K562 (cell line): Measurements from ENCODE around the gene LCA5. TPM values are rescaled to one million over a fixed set of nuclear protein-coding genes. Genes with fewer than 3 reads are reported as not detected.

Experiments
- BRD4 ChIP-seq: fragments of 200-600 bp; sonication (generic); IDR thresholded peaks from 2 replicates; pipeline ENCODE4 v1.6.1; 2017; ENCODE audit warnings: inconsistent platforms
- CXXC5 ChIP-seq: fragments of 250-450 bp; sonication (Bioruptor Pico); IDR thresholded peaks from 2 replicates; pipeline ENCODE4 v1.8.0; 2022; ENCODE audit warnings: inconsistent platforms, mild to moderate bottlenecking, moderate library complexity
- JUN ChIP-seq, 2 experiments: sonication (generic) in 1 of 2; formaldehyde crosslinking in 1 of 2; IDR thresholded peaks; 2 replicates each; pipeline versions ENCODE4 v1.6.1 to v1.8.0; 2012 to 2022; ENCODE audit warnings: borderline replicate concordance in 2 of 2, mild to moderate bottlenecking in 2 of 2, improper control_type of control experiment in 1 of 2, low read depth in 1 of 2, low read length in 1 of 2, missing genetic modification reagents in 1 of 2
- MYBL2 ChIP-seq, 2 experiments: fragments of 450-650 bp in 1 of 2; sonication (generic) in 1 of 2; formaldehyde crosslinking in 1 of 2; IDR thresholded peaks; 2 replicates each; pipeline versions ENCODE4 v1.6.1 to v1.8.1; 2017 to 2022; ENCODE audit warnings: borderline replicate concordance in 1 of 2, inconsistent platforms in 1 of 2, low read depth in 1 of 2, mild to moderate bottlenecking in 1 of 2, missing genetic modification reagents in 1 of 2, moderate library complexity in 1 of 2
- PML ChIP-seq: IDR thresholded peaks from 2 replicates; pipeline ENCODE4 v1.6.1; 2012; ENCODE audit warnings: low read length, inconsistent platforms
- RHOXF2B ChIP-seq: fragments of 250-450 bp; sonication (Bioruptor Pico); conservative IDR thresholded peaks from 2 replicates; pipeline ENCODE4 v1.5.1; 2021
- SMARCE1 ChIP-seq: fragments of 450-650 bp; IDR thresholded peaks from 2 replicates; pipeline ENCODE4 v1.7.1; 2016; ENCODE audit warnings: mild to moderate bottlenecking
- SOX6 ChIP-seq: fragments of 450-650 bp; IDR thresholded peaks from 2 replicates; pipeline ENCODE4 v1.6.1; 2014; ENCODE audit warnings: mild to moderate bottlenecking
- TRIM24 ChIP-seq, 2 experiments: fragments of 450-650 bp; IDR thresholded peaks; 2 replicates each; pipeline ENCODE4 v1.6.1; 2016
- ZKSCAN1 ChIP-seq: fragments of 150-350 bp; IDR thresholded peaks from 2 replicates; pipeline ENCODE4 v1.6.1; 2016; ENCODE audit warnings: low read depth, low read length
- ZNF445 ChIP-seq: fragments of 250-450 bp; sonication (Bioruptor Pico); IDR thresholded peaks from 2 replicates; pipeline ENCODE4 v1.4.0; 2020; ENCODE audit warnings: low read depth, mild to moderate bottlenecking, moderate library complexity
- polyA plus RNA-seq, 8 experiments: library from polyadenylated mRNA; depleted of rRNA in 4 of 8; stranded (reverse) in 5 of 8; unstranded in 3 of 8; fragments of >200 nt; fragmentation: Nextera tagmentation in 2 of 8; fragmentation: Illumina TruSeq in 1 of 8; extraction: Ambion mirVana in 2 of 8; extraction: Trizol in 1 of 8; gene quantifications; 2 replicates each; pipeline versions ENCODE4 v1.2.1 to v1.2.3, GENCODE V29; 2011 to 2014; ENCODE audit warnings: inconsistent platforms in 1 of 8, missing spikeins in 1 of 8
- total RNA-seq, 7 experiments: library from RNA; depleted of rRNA in 6 of 7; stranded (reverse); fragments of >200 nt in 6 of 7; fragmentation: Illumina TruSeq in 2 of 7; extraction: Trizol in 2 of 7; gene quantifications; 2 replicates each; pipeline versions ENCODE4 v1.2.1 to v1.2.3, GENCODE V29; 2011 to 2021; ENCODE audit warnings: low replicate concordance in 1 of 7
- TF ChIP-seq, protein P1 (sequence below): fragments of 450-650 bp; IDR thresholded peaks from 2 replicates; pipeline ENCODE4 v1.6.1; 2016; ENCODE audit warnings: mild to moderate bottlenecking
- TF ChIP-seq, protein P2 (sequence below): fragments of 250-450 bp; sonication (Bioruptor Pico); IDR thresholded peaks from 2 replicates; pipeline ENCODE4 v1.4.0; 2020
- TF ChIP-seq, protein P3 (sequence below): sonication (generic); formaldehyde crosslinking; IDR thresholded peaks from 2 replicates; pipeline ENCODE4 v1.8.0; 2022; ENCODE audit warnings: mild to moderate bottlenecking, missing genetic modification reagents, borderline replicate concordance
- TF ChIP-seq, protein P4 (sequence below), 2 experiments: fragments of 450-650 bp in 1 of 2; sonication (generic) in 1 of 2; formaldehyde crosslinking; conservative IDR thresholded peaks; 2 replicates each; pipeline versions ENCODE4 v1.4.0 to v1.8.1; 2020 to 2022; ENCODE audit warnings: mild to moderate bottlenecking in 1 of 2, missing genetic modification reagents in 1 of 2
- TF ChIP-seq, protein P5 (sequence below), 2 experiments: fragments of 450-650 bp in 1 of 2; sonication (generic) in 1 of 2; formaldehyde crosslinking in 1 of 2; IDR thresholded peaks in 1 of 2; conservative IDR thresholded peaks in 1 of 2; 2 replicates each; pipeline versions ENCODE4 v1.6.1 to v1.8.1; 2016 to 2023; ENCODE audit warnings: mild to moderate bottlenecking in 2 of 2, moderate library complexity in 2 of 2, inconsistent platforms in 1 of 2, missing genetic modification reagents in 1 of 2

The LCA5 gene
- total and polyA plus RNA-seq, 9 of the 15 experiments (the other 6 are each of a cell fraction or from before 2014, with no cell fraction given) = 1.0 to 3.4 (median 1.8) TPM

DNA sequence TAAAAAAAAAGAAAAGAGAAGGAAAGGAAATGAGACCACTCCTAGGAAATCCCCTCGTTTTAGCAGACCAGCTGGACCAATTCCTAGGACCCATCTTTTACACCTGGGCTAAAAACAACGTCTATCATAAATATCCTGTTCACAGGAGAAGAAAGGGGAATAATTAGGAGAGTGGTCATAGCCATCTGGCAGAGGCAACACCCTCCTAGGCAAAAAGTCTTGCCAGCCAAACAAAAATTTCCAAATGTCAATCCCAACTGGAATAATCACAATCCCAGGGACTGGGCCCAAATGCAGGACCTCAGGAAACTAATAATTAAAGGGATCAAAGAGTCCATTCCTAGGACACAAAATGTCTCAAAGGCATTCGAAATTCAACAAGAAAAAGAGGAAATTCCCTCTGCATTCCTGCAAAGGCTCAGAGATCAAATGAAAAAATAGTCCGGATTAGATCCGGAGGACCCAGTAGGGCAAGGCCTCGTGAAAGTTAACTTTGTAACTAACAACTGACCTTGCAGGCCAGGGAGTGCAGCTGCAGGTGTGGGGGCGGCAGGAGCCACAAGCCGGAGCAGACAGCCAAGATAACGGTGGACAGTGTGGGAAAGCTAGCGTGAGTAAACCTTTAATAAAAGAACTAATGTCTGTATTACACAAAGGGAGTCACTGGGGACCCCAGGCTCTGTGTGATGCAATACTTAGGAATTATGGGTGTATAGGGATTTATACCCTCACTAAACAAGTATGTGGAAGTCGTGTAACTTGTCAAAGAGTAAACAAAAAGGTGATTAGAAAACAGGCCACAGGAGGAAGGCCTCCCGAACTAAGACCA, 11.7 kb downstream of the LCA5 start (continued):
- TF ChIP-seq, protein P1, sequence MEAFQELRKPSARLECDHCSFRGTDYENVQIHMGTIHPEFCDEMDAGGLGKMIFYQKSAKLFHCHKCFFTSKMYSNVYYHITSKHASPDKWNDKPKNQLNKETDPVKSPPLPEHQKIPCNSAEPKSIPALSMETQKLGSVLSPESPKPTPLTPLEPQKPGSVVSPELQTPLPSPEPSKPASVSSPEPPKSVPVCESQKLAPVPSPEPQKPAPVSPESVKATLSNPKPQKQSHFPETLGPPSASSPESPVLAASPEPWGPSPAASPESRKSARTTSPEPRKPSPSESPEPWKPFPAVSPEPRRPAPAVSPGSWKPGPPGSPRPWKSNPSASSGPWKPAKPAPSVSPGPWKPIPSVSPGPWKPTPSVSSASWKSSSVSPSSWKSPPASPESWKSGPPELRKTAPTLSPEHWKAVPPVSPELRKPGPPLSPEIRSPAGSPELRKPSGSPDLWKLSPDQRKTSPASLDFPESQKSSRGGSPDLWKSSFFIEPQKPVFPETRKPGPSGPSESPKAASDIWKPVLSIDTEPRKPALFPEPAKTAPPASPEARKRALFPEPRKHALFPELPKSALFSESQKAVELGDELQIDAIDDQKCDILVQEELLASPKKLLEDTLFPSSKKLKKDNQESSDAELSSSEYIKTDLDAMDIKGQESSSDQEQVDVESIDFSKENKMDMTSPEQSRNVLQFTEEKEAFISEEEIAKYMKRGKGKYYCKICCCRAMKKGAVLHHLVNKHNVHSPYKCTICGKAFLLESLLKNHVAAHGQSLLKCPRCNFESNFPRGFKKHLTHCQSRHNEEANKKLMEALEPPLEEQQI = 0 out of 2 replicates have a peak, but pooled peaks have one; percentile 33
- TF ChIP-seq SOX6 = peak; percentile 67
- TF ChIP-seq, protein P2, sequence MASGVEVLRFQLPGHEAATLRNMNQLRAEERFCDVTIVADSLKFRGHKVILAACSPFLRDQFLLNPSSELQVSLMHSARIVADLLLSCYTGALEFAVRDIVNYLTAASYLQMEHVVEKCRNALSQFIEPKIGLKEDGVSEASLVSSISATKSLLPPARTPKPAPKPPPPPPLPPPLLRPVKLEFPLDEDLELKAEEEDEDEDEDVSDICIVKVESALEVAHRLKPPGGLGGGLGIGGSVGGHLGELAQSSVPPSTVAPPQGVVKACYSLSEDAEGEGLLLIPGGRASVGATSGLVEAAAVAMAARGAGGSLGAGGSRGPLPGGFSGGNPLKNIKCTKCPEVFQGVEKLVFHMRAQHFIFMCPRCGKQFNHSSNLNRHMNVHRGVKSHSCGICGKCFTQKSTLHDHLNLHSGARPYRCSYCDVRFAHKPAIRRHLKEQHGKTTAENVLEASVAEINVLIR = no peak
- no peak for TF ChIP-seq BRD4
- TF ChIP-seq, protein P3, sequence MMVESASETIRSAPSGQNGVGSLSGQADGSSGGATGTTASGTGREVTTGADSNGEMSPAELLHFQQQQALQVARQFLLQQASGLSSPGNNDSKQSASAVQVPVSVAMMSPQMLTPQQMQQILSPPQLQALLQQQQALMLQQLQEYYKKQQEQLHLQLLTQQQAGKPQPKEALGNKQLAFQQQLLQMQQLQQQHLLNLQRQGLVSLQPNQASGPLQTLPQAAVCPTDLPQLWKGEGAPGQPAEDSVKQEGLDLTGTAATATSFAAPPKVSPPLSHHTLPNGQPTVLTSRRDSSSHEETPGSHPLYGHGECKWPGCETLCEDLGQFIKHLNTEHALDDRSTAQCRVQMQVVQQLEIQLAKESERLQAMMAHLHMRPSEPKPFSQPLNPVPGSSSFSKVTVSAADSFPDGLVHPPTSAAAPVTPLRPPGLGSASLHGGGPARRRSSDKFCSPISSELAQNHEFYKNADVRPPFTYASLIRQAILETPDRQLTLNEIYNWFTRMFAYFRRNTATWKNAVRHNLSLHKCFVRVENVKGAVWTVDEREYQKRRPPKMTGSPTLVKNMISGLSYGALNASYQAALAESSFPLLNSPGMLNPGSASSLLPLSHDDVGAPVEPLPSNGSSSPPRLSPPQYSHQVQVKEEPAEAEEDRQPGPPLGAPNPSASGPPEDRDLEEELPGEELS (CRISPR knock-in tag) = no peak
- no peak for TF ChIP-seq MYBL2 (IDR thresholded peaks at IDR 0.05; ENCODE audit: low read depth)
- no peak for TF ChIP-seq MYBL2 (CRISPR knock-in tag; IDR thresholded peaks at IDR 0.05; ENCODE audit: borderline replicate concordance)
- TF ChIP-seq, protein P4, sequence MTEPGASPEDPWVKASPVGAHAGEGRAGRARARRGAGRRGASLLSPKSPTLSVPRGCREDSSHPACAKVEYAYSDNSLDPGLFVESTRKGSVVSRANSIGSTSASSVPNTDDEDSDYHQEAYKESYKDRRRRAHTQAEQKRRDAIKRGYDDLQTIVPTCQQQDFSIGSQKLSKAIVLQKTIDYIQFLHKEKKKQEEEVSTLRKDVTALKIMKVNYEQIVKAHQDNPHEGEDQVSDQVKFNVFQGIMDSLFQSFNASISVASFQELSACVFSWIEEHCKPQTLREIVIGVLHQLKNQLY (CRISPR knock-in tag; conservative IDR thresholded peaks at IDR 0.05) = no peak
- 0 out of 2 replicates have a peak, but pooled peaks have one; percentile 23 for TF ChIP-seq PML
- peak; percentile 73 for TF ChIP-seq SMARCE1
- TF ChIP-seq, protein P5, sequence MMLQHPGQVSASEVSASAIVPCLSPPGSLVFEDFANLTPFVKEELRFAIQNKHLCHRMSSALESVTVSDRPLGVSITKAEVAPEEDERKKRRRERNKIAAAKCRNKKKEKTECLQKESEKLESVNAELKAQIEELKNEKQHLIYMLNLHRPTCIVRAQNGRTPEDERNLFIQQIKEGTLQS (IDR thresholded peaks at IDR 0.05) = peak; percentile 85
- TF ChIP-seq, protein P5 (CRISPR knock-in tag; conservative IDR thresholded peaks at IDR 0.05) = no peak; the same call in 1 of the 2 replicates
- TF ChIP-seq JUN (IDR thresholded peaks at IDR 0.05; ENCODE audit: borderline replicate concordance, low read depth, low read length) = peak; percentile 20; the same call in 1 of the 2 replicates
- no peak for TF ChIP-seq JUN (CRISPR knock-in tag; IDR thresholded peaks at IDR 0.05; ENCODE audit: borderline replicate concordance)
- TF ChIP-seq ZNF445 (CRISPR knock-in tag) = no peak
- peak; percentile 44; the same call in 1 of the 2 replicates for TF ChIP-seq CXXC5 (CRISPR knock-in tag)
- TF ChIP-seq TRIM24 (IDR thresholded peaks at IDR 0.05) = 0 out of 4 replicates have a peak, but pooled peaks of 1 of the 2 experiments have one; percentile 31
- no peak for TF ChIP-seq ZKSCAN1
- no peak for TF ChIP-seq RHOXF2B (CRISPR knock-in tag)
